Measurements from ENCODE around the gene PIK3R2. TPM values are rescaled to one million over a fixed set of nuclear protein-coding genes. Genes with fewer than 3 reads are reported as not detected.

PIK3R2 gene
- total and polyA plus RNA-seq, 2 of the 13 experiments (the other 11 are each of a cell fraction or from before 2014, with no cell fraction given) = 18.6 to 25.3 TPM

GRCh38 chr19:18173572-18174288 lies 20.8 kb downstream of the PIK3R2 start, which contains the start of gene IFI30 (continued):
- TF ChIP-seq PRMT3 (CRISPR knock-in tag; IDR thresholded peaks at IDR 0.05; ENCODE audit: borderline replicate concordance, low read depth) (no peak), ZNF441 (CRISPR knock-in tag; IDR thresholded peaks at IDR 0.05; ENCODE audit: borderline replicate concordance) (no peak), NFATC3 (CRISPR knock-in tag; IDR thresholded peaks at IDR 0.05) (0 out of 2 replicates have a peak, but pooled peaks have one; percentile 32), HIVEP1 (CRISPR knock-in tag; IDR thresholded peaks at IDR 0.05) (0 out of 2 replicates have a peak, but pooled peaks have one; percentile 23), NFIC (IDR thresholded peaks at IDR 0.05; ENCODE audit: low read length) (no peak), GATA4 (IDR thresholded peaks at IDR 0.05; ENCODE audit: borderline replicate concordance, low read depth) (no peak), SKIL (CRISPR knock-in tag; IDR thresholded peaks at IDR 0.05; ENCODE audit: borderline replicate concordance) (no peak; the same call in 1 of the 2 replicates), ZBTB4 (CRISPR knock-in tag; IDR thresholded peaks at IDR 0.05; ENCODE audit: borderline replicate concordance) (peak; percentile 23; the same call in 1 of the 2 replicates), ZNF280D (CRISPR knock-in tag; IDR thresholded peaks at IDR 0.05) (no peak), TBL1XR1 (IDR thresholded peaks at IDR 0.05; ENCODE audit: borderline replicate concordance, low read length, partially characterized antibody) (no peak), ZNF792 (CRISPR knock-in tag; IDR thresholded peaks at IDR 0.05) (peak; percentile 79; the same call in 1 of the 2 replicates), ZNF282 (IDR thresholded peaks at IDR 0.05; ENCODE audit: partially characterized antibody) (no peak), DZIP1 (CRISPR knock-in tag; IDR thresholded peaks at IDR 0.05) (no peak), ZNF790 (CRISPR knock-in tag; IDR thresholded peaks at IDR 0.05; ENCODE audit: borderline replicate concordance) (no peak), RFXAP (CRISPR knock-in tag; IDR thresholded peaks at IDR 0.05; ENCODE audit: borderline replicate concordance) (peak; percentile 71; the same call in 1 of the 2 replicates), ZNF205 (CRISPR knock-in tag; IDR thresholded peaks at IDR 0.05) (no peak), ZNF253 (CRISPR knock-in tag; IDR thresholded peaks at IDR 0.05; ENCODE audit: borderline replicate concordance) (0 out of 2 replicates have a peak, but pooled peaks have one; percentile 60)
